Measurements from ENCODE around the gene ALPL.

DNA sequence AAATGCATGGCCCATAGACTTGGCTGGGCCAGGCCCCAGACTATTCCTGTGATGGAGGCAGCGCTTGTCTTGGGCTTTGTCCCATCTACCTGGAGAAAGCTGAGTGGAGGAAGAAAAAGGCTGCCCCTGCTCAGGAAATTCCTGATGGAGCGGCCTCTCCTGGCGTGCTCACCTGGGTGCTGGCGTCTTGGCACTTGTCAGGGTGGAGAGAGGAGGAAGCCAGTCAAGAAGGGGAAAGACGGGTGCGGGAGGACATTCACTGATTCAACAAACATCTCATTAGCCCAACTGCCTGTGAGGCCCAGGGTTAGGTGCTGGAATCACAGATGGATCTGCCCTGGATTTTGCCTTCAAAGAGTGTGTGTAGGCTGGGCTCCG is 16.1 kb downstream of the ALPL start:
- TF ChIP-seq, protein P1, sequence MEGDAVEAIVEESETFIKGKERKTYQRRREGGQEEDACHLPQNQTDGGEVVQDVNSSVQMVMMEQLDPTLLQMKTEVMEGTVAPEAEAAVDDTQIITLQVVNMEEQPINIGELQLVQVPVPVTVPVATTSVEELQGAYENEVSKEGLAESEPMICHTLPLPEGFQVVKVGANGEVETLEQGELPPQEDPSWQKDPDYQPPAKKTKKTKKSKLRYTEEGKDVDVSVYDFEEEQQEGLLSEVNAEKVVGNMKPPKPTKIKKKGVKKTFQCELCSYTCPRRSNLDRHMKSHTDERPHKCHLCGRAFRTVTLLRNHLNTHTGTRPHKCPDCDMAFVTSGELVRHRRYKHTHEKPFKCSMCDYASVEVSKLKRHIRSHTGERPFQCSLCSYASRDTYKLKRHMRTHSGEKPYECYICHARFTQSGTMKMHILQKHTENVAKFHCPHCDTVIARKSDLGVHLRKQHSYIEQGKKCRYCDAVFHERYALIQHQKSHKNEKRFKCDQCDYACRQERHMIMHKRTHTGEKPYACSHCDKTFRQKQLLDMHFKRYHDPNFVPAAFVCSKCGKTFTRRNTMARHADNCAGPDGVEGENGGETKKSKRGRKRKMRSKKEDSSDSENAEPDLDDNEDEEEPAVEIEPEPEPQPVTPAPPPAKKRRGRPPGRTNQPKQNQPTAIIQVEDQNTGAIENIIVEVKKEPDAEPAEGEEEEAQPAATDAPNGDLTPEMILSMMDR (IDR thresholded peaks at IDR 0.05), result no peak
- no peak for TF ChIP-seq POLR2A (IDR thresholded peaks at IDR 0.05)
- TF ChIP-seq EP300 (IDR thresholded peaks at IDR 0.05), result no peak

Data from stomach (tissue), 4 donors.